ENCODE measurements around the gene GLCE.

Gene GLCE

DNA sequence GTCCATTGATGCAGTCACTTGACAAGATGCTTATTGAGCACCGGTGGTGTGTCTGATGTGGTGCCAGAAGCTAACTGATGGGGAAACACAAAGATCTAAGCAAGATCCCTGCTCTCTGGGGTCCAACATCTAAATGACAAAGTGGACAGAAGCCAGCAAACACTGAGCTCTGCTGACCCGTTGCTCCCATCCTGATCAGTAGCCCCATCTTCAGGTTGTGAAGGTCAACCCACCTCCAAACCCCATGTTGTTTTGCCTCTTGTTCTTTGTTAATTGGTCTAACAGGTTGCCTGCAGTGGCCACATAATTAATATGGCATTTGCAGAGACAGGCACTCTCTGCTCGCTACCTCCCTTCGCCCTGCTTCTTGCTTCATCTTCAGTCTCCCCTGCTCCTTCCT lies 21.5 kb upstream of the GLCE start:
- TF ChIP-seq, protein P1, sequence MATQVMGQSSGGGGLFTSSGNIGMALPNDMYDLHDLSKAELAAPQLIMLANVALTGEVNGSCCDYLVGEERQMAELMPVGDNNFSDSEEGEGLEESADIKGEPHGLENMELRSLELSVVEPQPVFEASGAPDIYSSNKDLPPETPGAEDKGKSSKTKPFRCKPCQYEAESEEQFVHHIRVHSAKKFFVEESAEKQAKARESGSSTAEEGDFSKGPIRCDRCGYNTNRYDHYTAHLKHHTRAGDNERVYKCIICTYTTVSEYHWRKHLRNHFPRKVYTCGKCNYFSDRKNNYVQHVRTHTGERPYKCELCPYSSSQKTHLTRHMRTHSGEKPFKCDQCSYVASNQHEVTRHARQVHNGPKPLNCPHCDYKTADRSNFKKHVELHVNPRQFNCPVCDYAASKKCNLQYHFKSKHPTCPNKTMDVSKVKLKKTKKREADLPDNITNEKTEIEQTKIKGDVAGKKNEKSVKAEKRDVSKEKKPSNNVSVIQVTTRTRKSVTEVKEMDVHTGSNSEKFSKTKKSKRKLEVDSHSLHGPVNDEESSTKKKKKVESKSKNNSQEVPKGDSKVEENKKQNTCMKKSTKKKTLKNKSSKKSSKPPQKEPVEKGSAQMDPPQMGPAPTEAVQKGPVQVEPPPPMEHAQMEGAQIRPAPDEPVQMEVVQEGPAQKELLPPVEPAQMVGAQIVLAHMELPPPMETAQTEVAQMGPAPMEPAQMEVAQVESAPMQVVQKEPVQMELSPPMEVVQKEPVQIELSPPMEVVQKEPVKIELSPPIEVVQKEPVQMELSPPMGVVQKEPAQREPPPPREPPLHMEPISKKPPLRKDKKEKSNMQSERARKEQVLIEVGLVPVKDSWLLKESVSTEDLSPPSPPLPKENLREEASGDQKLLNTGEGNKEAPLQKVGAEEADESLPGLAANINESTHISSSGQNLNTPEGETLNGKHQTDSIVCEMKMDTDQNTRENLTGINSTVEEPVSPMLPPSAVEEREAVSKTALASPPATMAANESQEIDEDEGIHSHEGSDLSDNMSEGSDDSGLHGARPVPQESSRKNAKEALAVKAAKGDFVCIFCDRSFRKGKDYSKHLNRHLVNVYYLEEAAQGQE (IDR thresholded peaks at IDR 0.05; ENCODE audit: low read depth) = no peak
- no peak for TF ChIP-seq EGR1 (IDR thresholded peaks at IDR 0.05)

DNA sequence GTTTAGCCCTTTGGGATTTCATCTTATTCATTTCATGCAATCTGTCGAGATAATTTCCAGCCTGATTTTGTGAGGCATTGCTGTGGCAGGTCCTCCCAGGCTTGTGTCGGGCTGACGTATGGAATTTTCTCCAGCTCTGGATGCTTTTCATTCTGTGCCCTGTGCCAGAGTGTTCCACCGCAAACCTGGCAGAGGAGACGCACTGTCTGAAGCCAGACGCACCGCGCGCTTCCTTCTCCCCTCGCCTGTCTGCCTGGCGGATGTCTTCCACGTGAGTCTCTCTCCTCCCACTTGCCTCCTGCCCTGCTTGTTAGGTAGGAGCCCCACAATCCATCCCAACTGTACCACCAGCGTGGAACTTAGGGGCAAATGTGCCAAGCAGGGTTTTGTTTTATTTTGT lies 20.1 kb upstream of the GLCE start:
- TF ChIP-seq RAD21 (IDR thresholded peaks at IDR 0.05; ENCODE audit: low read depth) (no peak), FOXM1 (IDR thresholded peaks at IDR 0.05; ENCODE audit: borderline replicate concordance, low read depth) (no peak), EGR1 (IDR thresholded peaks at IDR 0.05) (no peak), CEBPB (IDR thresholded peaks at IDR 0.05) (no peak), EP300 (IDR thresholded peaks at IDR 0.05; ENCODE audit: borderline replicate concordance) (no peak), CREB1 (IDR thresholded peaks at IDR 0.05; ENCODE audit: low read depth) (no peak), NFIC (IDR thresholded peaks at IDR 0.05) (no peak), TAF1 (IDR thresholded peaks at IDR 0.05; ENCODE audit: low read depth) (no peak)
- TF ChIP-seq, protein P2, sequence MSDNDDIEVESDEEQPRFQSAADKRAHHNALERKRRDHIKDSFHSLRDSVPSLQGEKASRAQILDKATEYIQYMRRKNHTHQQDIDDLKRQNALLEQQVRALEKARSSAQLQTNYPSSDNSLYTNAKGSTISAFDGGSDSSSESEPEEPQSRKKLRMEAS (IDR thresholded peaks at IDR 0.05) = no peak
- TF ChIP-seq, protein P3, sequence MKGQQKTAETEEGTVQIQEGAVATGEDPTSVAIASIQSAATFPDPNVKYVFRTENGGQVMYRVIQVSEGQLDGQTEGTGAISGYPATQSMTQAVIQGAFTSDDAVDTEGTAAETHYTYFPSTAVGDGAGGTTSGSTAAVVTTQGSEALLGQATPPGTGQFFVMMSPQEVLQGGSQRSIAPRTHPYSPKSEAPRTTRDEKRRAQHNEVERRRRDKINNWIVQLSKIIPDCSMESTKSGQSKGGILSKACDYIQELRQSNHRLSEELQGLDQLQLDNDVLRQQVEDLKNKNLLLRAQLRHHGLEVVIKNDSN (IDR thresholded peaks at IDR 0.05) = no peak
- TF ChIP-seq, protein P1 (IDR thresholded peaks at IDR 0.05; ENCODE audit: low read depth) = no peak

DNA sequence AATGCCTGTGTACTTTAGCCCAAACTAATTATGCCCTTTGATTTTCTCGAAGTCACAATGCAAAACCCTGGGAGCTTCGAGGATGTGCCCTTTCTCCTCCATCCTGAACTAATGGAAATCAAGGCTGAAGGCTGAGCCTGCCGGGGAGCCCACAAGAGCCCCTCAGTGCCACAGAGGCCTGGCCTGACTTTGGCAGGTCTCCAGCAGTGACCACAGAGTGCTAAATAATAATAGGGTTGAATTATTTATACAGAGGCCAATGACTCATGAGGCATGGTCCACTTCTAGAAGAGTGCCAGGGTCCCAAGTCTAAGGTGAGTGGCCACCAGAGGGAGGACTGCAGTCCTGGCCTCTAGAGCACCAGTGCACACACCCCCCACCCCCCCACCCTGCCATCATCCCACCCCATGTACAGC lies 19.1 kb upstream of the GLCE start:
- TF ChIP-seq TCF12 (IDR thresholded peaks at IDR 0.05; ENCODE audit: low read depth) = no peak

DNA sequence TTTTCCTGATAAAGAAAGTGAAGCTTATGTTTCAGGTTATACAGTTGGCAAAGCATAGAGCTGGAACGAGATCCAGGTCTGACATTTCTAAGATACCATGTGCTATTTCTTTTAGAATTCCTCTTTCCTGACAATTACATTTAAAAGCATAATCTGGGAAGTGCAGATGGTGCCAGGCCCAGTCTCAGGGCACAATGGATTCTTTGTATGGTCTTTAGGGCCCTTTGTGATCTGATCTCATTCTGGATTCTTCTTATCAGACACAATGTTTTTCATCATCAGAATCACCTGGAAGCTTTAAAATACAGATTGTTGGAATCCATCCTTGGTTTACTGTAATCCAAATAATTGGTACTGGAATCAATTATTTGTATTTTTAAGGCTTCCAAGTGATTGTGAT lies 18.6 kb upstream of the GLCE start:
- no peak for TF ChIP-seq NFIC (IDR thresholded peaks at IDR 0.05)
- TF ChIP-seq EGR1 (IDR thresholded peaks at IDR 0.05) = no peak
- TF ChIP-seq CREB1 (IDR thresholded peaks at IDR 0.05; ENCODE audit: low read depth) = no peak
- TF ChIP-seq TEAD4 (IDR thresholded peaks at IDR 0.05) = no peak
- no peak for TF ChIP-seq EP300 (IDR thresholded peaks at IDR 0.05; ENCODE audit: borderline replicate concordance)
- no peak for TF ChIP-seq YY1 (IDR thresholded peaks at IDR 0.05; ENCODE audit: low read depth)
- TF ChIP-seq RAD21 (IDR thresholded peaks at IDR 0.05; ENCODE audit: low read depth) = no peak
- TF ChIP-seq TAF1 (IDR thresholded peaks at IDR 0.05; ENCODE audit: low read depth) = no peak
- TF ChIP-seq, protein P3 (IDR thresholded peaks at IDR 0.05) = no peak
- TF ChIP-seq ZBTB7A (IDR thresholded peaks at IDR 0.05; ENCODE audit: low read depth) = no peak
- TF ChIP-seq, protein P2 (IDR thresholded peaks at IDR 0.05) = no peak
- TF ChIP-seq TCF12 (IDR thresholded peaks at IDR 0.05; ENCODE audit: low read depth) = no peak
- TF ChIP-seq, protein P1 (IDR thresholded peaks at IDR 0.05; ENCODE audit: low read depth) = no peak
- TF ChIP-seq CEBPB (IDR thresholded peaks at IDR 0.05) = no peak
- TF ChIP-seq FOXM1 (IDR thresholded peaks at IDR 0.05; ENCODE audit: borderline replicate concordance, low read depth) = no peak

DNA sequence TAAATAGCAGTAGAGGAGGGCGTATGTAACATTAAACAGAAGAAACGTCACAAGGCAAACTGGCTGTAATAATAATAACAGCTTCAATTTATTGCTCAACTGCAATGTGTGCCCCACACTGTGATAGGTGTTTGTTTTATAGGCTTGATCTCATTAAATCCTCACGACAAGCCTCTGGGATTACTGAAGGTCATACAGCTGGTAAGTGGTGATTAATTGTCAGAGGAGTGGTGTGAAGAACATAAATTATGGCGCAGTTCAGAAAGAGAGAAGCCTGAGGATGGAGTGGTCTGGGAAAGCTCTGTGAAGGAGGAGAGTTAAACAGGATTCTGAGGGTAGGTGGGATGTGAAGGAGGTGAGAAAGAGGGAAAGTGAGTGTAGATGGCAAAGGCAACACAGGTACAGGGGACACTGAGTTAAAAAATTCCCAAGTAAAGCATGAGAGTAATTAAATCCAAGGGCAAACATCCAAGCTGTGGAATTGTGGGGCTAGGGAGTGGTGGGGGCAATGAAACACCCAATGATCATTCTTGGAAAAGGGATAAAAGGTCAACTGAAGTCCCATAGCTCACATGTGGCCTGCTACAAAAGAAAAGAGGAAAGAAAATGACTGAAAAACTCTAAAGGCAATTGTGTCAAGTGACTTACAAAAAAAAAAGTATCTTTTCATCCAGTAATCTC lies 16.5 kb upstream of the GLCE start:
- no peak for TF ChIP-seq CREB1 (IDR thresholded peaks at IDR 0.05; ENCODE audit: low read depth)
- no peak for TF ChIP-seq TCF12 (IDR thresholded peaks at IDR 0.05; ENCODE audit: low read depth)
- no peak for TF ChIP-seq TAF1 (IDR thresholded peaks at IDR 0.05; ENCODE audit: low read depth)
- no peak for TF ChIP-seq YY1 (IDR thresholded peaks at IDR 0.05; ENCODE audit: low read depth)
- no peak for TF ChIP-seq FOXM1 (IDR thresholded peaks at IDR 0.05; ENCODE audit: borderline replicate concordance, low read depth)
- TF ChIP-seq RAD21 (IDR thresholded peaks at IDR 0.05; ENCODE audit: low read depth) = no peak
- no peak for TF ChIP-seq TEAD4 (IDR thresholded peaks at IDR 0.05)
- no peak for TF ChIP-seq EP300 (IDR thresholded peaks at IDR 0.05; ENCODE audit: borderline replicate concordance)
- no peak for TF ChIP-seq EGR1 (IDR thresholded peaks at IDR 0.05)
- TF ChIP-seq, protein P1 (IDR thresholded peaks at IDR 0.05; ENCODE audit: low read depth) = no peak
- TF ChIP-seq CEBPB (IDR thresholded peaks at IDR 0.05) = no peak
- TF ChIP-seq, protein P2 (IDR thresholded peaks at IDR 0.05) = no peak
- TF ChIP-seq, protein P3 (IDR thresholded peaks at IDR 0.05) = no peak
- no peak for TF ChIP-seq ZBTB7A (IDR thresholded peaks at IDR 0.05; ENCODE audit: low read depth)
- TF ChIP-seq NFIC (IDR thresholded peaks at IDR 0.05) = no peak
